C1 segment of cervical spinal cord (tissue), 14 donors: Measurements from ENCODE around the gene SLC38A3.
"Not testable (repeated sequence)": the region's sequence is repeated elsewhere in the genome, so short reads cannot be mapped to it uniquely, and the experiment has no call there.

Experiments
- DNase-seq, 14 donors: peaks; one replicate each; lab custom pipeline; 2025; lab: John Stamatoyannopoulos, UW

SLC38A3 gene

DNA sequence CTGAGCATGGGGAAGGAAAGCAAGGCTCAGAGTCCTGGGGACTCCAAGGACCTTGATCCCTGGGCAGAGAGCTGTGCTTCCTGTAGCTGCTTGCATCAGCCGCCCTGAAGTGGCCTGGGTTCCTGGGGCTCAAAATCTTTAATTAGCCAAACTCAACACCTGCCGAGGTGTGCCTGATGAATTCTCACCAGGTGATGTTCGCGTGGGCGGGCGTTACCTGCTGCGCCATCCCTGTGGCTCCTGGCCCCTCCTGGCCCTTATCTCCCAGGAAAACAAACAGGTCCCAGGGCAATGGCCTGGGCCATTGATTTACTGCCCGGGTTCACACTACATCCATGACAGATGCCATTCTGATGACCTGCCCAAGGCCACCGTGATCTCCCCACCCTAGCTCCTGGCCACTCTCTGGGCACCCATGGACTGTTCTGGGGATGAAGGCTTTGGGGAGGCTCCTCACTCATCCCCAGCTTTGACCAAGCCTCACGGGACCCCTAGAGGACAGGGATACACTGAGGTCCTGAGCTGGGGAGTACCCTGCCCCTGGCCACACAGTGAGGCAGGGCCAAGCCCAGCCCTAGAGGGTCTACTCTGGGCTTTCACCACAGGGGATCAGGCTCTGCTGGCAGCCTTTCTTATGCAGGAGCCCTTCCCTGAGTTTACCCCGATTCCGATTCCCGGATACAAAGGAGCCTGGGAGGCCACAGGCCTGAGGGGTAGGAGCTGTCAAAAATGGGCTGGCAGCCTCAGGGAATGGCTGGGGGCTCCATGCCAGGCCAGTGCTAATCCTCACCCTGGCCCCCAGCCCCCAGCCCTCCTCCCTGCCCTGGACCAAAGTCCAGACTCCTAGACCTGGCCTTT, 5.7 kb downstream of the SLC38A3 start:
- no peak for DNase-seq

DNA sequence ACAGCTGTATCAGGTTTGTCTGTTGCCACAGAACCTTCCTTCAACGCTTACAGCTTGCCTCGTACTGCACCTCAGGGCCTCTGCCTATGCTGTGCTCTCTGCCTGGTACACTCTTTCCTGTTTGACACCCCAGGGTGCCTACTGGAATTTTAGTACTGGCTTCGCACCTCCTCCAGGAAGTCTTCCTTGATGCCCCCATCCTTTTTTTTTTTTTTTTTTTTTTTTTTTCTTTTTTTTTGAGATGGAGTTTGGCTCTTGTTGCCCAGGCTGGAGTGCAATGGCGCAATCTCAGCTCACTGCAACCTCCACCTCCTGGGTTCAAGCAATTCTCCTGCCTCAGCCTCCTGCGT, 6.3 kb downstream of the SLC38A3 start:
- not testable (repeated sequence) for DNase-seq

DNA sequence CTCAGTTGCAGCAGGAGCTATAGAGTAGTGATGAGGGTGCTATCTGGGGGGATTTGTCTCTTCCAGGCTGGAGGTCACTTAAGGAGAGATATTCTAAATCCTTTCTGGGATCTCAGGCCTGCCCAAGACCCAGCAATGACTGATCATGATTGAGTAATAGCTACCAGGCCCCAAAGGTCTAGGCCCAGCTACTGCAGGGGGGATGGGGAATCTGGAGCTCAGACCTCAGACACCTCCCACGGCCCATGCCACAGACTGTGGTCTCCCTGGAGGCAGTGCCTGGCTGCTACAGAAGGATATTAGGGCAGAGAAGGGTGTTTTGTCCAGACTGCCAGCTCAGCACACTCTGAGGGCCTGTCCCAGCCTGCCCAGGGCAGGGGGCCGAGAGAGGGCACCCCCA, 6.9 kb downstream of the SLC38A3 start:
- peak in 1 of 14 donors; percentile 36 for DNase-seq

DNA sequence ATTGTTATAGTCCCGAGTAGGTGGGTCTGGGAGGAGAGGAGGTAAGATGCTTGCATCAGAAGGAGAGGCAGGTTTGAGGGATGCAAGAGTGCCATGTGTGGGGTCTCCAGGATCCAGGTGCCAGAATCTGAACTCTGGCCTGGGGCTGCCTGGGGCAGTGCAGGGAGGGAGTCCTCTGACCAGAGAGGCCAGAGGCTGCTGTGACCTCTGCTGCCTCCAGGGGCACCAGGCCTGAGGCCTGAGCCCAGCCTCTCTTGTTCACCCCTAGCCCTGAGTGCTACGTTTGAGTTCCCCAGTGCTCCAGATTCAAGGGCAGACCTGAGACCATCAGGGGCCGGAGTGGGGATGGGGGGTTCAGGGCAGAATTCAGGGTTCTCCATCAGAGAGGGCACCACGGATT, 7.4 kb downstream of the SLC38A3 start:
- no peak for DNase-seq

DNA sequence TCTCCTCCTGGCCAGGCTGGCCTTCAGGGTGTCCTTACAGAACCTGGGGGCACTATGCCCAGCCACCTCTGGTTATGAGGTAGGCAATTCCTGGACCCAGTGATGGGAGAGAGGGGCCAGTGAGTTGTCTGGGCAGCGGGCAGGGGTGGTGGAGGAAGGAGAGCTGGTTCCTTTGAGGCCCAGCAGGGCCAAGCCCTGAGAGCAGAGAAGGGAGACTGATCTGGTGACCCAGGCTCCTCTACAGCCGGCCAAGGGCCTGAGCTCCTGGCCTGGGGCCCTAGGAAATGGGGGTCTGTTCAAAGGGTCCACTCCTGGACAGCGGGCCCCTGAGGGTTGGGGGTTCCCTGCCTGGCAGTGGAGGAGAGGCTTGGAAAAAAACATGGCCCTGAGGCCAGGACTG, 7.9 kb downstream of the SLC38A3 start:
- DNase-seq: no peak

DNA sequence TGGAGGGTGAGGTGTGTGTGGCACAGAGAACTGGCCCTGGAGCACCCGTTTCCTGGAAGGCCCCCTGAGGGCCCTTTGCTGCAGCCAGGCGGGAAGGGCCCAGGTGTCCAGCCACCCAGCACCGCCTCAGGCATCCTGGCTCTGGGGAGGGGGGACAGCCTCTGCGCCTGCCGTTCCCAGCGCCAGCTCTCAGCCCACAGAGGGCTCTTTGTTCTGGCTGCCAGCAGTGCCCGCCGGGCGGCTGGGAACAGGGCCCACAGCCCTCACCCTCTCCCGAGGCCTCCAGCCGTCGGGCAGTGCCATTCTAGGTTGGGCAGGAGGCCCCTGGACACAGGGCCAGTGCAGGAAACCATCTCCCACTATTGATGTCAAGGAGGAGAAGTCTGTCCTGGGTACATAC, 8.3 kb downstream of the SLC38A3 start:
- peak in 12 of 14 donors; percentile 66 to 94 (median 84) for DNase-seq

GRCh38 chr3:50214824-50215223, 9.8 kb downstream of the SLC38A3 start:
- no peak for DNase-seq

DNA sequence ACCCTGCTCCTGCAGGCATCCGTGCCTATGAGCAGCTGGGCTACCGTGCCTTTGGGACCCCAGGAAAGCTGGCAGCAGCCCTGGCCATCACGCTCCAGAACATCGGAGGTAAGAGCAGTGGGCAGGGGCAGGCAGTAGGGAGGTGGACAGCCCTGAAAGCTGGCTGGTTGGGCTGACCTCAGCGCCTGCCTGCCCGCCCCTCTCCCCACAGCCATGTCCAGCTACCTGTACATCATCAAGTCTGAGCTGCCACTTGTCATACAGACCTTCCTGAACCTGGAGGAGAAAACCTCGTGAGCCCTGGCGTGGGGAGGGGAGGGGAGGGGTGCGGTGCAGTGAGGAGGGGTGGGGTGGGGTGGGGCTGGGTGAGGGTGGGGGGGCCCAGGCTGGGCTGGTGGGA, 10.5 kb downstream of the SLC38A3 start:
- DNase-seq: no peak

GRCh38 chr3:50217681-50218080, 12.6 kb downstream of the SLC38A3 start:
- DNase-seq: no peak

DNA sequence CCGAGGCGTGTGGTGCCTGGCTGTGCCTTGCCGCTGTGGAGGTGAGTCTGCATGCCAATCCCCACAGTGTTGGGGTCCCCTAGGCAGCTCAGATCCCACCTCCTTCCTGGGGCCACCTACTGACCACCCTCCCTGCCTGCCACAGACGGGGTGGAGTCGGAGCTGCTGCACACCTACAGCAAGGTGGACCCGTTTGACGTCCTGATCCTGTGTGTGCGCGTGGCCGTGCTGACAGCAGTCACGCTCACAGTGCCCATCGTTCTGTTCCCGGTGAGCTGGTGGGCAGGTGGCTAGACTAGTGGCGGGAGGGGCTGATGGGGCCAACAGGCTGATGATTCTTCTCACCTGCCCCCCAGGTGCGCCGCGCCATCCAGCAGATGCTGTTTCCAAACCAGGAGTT, 13.4 kb downstream of the SLC38A3 start:
- no peak for DNase-seq

DNA sequence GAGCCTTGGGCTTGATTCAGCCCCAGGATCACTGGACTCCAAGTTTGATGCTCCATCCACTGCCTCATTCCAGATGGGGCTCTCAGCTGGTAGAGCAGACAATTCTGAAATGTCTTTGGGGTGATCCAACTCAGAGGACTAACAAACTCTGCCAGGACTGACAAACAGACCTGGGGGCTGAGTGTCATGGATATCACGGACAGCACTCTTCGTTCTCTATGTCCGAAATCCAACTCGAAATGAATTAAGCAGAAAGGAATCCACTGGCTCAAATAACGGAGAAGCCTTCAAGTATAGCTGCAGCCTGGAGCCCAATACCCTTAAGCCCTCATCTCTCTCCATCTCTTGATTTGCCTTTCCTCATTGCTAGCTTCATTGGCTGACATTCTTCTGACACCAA, 14.2 kb downstream of the SLC38A3 start:
- DNase-seq: no peak

DNA sequence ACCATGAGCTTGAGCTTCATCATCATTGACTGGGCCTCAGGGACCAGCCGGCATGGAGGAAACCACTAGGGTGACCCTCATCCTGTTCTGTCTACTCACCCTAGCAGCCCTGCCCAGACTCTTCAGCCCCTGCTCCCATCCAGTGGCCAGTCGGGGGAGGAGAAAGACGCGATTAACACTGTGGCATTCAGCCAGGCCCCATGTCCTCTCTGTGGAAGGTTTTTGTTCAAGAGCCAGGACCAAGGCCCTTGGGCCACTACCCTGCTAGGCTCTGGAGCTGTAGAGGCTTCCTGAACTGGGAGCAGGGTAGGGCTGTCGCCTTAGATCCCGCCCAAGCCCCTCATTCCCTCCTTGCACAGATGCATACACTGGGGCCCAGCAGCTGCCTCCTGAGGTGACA, 15.0 kb downstream of the SLC38A3 start:
- no peak for DNase-seq

- DNase-seq: no peak
Observed at GRCh38 chr3:50221051-50221410, 16.0 kb downstream of the SLC38A3 start.

DNA sequence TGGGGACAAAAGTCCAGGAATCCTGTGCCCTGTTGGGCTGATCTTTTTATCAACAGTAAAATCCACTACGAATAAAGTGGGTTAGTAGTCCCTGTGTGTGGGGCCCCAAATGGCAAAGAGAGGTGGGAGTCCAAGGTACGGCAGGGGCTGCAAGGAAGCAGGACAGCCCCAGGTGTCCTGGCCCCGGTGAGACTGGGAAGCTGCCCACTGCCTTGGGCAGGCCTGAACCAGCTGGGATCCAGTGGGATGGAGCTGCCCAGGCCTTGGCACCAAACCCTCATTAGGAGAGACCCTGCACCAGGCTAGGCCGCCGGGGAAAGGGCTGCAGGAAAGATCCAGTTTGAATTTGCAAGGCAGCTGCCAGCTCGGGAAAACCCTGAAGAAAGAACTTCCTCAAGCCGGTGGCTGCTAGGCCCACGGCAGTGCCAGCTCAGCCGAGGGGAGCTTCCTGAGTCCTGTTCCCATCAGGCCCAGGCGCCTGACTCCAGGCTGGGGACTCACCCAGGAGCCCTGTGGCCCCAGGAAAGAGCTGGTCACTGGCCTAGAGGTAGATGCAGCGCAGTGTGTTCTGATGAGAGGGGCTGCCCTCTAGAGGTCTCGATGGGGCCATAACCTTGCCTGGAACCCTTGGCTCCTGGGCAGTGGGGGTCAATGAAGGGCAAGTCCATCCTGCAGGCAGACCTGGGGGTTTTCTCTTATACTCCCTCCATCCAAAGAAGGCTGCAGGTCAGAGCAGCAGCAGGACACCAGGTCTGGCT, 16.5 kb downstream of the SLC38A3 start:
- DNase-seq: peak in 6 of 14 donors; percentile 20 to 73 (median 39)

GRCh38 chr3:50222169-50222528, 17.1 kb downstream of the SLC38A3 start:
- DNase-seq: no peak

GRCh38 chr3:50224639-50225038, 19.6 kb downstream of the SLC38A3 start:
- no peak for DNase-seq

GRCh38 chr3:50226888-50227389, 21.9 kb downstream of the SLC38A3 start:
- peak in 7 of 14 donors; percentile 47 to 74 (median 69) for DNase-seq

DNA sequence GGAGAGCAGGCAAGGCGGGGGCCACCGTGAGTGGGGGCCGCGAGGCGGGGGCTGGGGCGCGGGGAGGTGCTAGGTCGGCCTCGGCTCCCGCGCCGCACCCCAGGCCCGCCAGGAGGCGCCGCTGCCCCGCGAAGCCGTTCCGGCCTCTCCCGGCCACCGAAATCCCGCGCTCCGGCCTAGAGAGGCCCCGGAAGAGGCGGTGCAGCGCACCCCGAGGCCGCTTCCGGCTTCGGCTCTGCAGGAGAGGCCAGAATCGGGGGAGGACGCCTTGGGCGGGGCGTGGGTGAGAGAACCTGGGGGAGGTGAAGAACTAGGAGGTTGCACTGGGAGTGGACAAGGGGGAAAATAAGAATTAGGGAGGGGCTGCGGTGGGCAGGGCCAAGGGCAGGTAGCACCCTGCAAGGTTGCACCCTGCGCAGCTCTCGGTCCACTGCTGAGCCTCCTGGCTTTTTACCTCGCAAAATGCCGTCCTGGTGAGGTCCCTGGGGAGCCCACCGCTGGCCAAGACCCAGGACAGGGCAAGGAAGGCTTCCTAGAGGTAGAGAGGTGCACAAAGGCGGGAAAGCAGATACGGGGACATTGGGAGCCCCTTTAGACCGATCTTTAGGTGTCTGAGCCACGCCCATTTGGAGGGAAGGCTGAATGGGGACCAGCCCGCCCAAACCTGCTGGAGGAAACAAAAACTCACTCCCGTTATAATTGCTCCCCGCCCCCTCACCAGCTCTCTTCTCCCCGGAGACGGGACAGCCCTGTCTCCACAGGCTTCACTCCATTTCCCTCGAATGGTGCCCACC, 22.5 kb downstream of the SLC38A3 start:
- peak in 13 of 14 donors; percentile 70 to 92 (median 83) for DNase-seq

- not testable (repeated sequence) for DNase-seq
Observed at GRCh38 chr3:50228184-50228763, 23.2 kb downstream of the SLC38A3 start.

- no peak for DNase-seq
Observed at GRCh38 chr3:50229490-50229889, 24.4 kb downstream of the SLC38A3 start.

GRCh38 chr3:50230104-50230793, 25.2 kb downstream of the SLC38A3 start:
- peak in 4 of 14 donors; percentile 21 to 55 (median 46) for DNase-seq
